Embryonic facial prominence (tissue), 1 donor: ENCODE data around the gene EYA2.

ENCODE experiments used
- DNase-seq: peaks from one replicate; pipeline ENCODE4 v3.0.0-alpha.2; 2016; ENCODE audit errors: extremely low spot score

Gene EYA2

GRCh38 chr20:47227119-47227518 is 332.5 kb downstream of the EYA2 start:
- DNase-seq = no peak

- DNase-seq = no peak
These were observed 332.9 kb downstream of the EYA2 start for GRCh38 chr20:47227576-47227975.

- no peak for DNase-seq
These were observed 334.0 kb downstream of the EYA2 start for GRCh38 chr20:47228654-47229053.

GRCh38 chr20:47230811-47231256 is 336.2 kb downstream of the EYA2 start:
- no peak for DNase-seq

GRCh38 chr20:47231382-47232039 is 336.9 kb downstream of the EYA2 start:
- DNase-seq = no peak

GRCh38 chr20:47232518-47232917 is 337.9 kb downstream of the EYA2 start:
- DNase-seq = no peak

- no peak for DNase-seq
These were observed 338.9 kb downstream of the EYA2 start for GRCh38 chr20:47233333-47234188.

GRCh38 chr20:47235111-47235510 is 340.5 kb downstream of the EYA2 start:
- DNase-seq = no peak

GRCh38 chr20:47235853-47236638 is 341.4 kb downstream of the EYA2 start:
- DNase-seq = no peak

GRCh38 chr20:47236639-47236900 is 341.9 kb downstream of the EYA2 start:
- DNase-seq = no peak

GRCh38 chr20:47237715-47238114 is 343.1 kb downstream of the EYA2 start:
- DNase-seq = no peak
